ENCODE results near the gene ITGA3.

Gene ITGA3

DNA sequence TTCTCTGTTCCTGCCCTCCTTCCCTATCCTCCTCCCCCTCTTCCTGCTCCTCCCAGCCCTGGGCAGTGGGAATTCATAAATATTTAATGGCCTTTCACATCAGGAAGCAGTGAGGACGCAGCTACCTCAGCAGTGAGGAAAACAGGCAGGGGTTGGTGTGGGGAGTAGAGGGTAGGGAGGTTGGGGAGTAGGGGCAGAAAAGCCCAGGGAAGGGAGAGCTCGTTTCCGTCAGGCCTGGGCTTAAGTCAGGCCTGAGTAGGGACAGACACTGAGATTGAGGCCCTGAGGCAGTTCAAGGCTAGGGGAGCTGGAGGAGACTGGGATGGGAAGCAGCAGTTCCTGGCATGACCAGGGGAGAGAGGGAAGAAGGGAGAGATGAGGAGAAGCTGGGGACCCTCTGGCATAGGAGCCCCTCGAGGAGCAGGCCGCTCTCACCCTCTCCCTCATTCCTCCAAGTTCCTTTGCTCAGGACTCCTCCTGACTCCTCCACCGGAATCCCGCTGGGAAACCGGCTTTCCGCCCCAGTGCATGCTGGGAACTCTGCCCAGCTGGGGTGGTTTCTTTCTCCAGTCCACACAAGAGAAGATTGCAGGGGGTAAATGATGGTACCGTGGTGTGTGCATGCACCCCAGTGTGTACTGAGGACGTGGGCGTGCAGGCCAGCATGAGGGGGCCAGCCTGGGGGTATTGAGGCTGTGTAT, 67.9 kb downstream of the ITGA3 start:
- in situ Hi-C loops (cut with HindIII; ENCODE audit: low sequenced_read_pairs), result no loop called here

GRCh38 chr17:50125420-50125997, 69.6 kb downstream of the ITGA3 start:
- in situ Hi-C loops (cut with HindIII; ENCODE audit: low sequenced_read_pairs), result no loop called here

DNA sequence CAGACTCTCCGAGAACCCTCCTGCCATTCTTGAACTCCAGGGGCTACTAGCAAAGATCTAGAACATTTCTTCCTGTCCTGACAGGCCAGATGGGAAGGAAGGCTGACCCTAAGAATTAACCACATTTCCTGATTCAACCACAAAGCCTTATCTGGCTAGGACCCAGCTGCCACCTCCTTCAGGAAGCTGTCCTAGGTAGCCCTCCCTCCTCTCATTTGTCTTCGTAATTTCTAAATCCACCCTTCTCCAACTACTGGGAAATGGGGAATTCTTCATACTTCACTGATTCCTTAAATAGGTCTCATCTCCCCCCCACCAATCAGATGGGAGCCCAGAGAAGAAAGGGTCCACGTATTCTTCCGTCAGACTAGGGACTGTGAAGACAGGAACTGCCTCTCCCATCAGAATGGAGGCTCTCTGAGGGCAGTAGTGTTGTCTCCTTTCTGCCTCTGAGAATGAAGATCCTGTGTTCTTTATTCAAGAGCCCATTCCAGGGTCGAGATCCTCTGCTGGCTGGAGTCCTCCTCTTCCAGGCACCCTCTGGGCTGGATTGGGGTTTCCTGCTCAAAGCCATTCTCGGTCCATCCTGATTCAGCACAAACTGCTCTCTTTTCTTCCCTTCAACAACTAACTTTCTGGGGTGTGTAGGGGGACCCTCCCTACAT, 71.9 kb downstream of the ITGA3 start:
- in situ Hi-C loops (cut with HindIII; ENCODE audit: low sequenced_read_pairs), result no loop called here

GRCh38 chr17:50128441-50129352, 72.8 kb downstream of the ITGA3 start:
- in situ Hi-C loops (cut with HindIII; ENCODE audit: low sequenced_read_pairs), result no loop called here

DNA sequence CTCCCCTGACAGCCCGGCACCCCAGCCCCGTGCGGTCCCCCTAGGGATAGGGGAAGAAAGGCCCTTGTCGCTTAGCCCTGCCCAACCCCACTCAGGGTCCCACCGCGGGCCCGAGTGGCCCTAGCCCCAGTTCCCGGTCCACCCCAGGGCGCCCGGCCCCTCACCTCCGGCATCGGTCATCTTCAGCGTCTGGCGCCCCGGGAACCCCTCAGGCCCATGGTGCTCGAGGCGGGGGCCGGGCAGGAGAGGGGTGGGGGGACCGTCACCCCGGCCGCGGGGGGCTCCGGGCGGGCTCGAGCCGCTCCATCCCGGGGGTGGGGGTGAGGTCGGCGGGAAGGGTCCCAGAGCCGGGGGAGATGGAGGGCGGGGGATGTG, 73.4 kb downstream of the ITGA3 start:
- in situ Hi-C loops (cut with HindIII; ENCODE audit: low sequenced_read_pairs), result no loop called here

- in situ Hi-C loops (cut with HindIII; ENCODE audit: low sequenced_read_pairs), result loop anchor here (5.0 kb wide), 1 partner anchor 53 kb away; no protein-coding TSS in a partner anchor
Observed at GRCh38 chr17:50129728-50130558, 74.0 kb downstream of the ITGA3 start, which contains the start of gene SAMD14. SAMD14 (minus strand) TSS chr17:50130160; CDS start chr17:50124959, 5,201 bp downstream.

DNA sequence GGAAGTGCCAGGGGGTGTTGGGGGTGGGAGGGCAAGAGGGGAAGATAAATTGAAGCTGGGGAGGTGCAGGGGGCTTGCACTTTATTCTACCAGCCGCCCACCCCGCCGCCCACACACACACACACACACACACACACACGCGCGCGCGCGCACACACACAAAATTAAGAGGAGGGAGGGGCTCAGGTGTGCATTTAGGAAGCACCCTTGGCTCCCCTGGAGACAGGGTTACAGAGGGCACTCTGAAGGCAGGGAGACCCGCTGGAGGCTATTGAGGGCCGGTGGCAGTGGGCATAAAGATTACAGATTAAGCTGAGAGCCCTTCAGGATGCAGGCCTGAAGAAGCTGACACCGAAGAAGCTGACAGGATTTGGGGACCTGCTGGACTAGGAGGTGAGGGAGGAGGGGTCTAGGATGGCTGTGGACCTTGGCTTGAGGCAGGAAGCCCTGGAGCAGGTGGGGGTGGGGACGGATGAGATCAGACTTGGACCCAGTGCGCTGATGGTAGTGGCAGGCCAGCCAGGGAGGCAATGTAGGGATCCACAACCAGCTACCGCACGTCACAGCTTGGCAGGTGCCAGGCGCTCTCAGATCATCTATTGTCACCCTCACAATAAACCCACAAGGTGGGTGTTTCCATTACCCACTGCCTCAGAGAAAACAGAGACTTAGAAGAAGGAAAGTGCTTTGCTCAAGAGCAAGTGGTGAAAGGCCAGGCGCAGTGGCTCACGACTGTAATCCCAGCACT, 74.8 kb downstream of the ITGA3 start:
- in situ Hi-C loops (cut with HindIII; ENCODE audit: low sequenced_read_pairs), result loop anchor here (5.0 kb wide), 1 partner anchor 53 kb away; no protein-coding TSS in a partner anchor

- in situ Hi-C loops (cut with HindIII; ENCODE audit: low sequenced_read_pairs), result loop anchor here (5.0 kb wide), 1 partner anchor 55 kb away; no protein-coding TSS in a partner anchor
Observed at GRCh38 chr17:50132104-50132794, 76.3 kb downstream of the ITGA3 start.

- in situ Hi-C loops (cut with HindIII; ENCODE audit: low sequenced_read_pairs), result loop anchor here (5.0 kb wide), 1 partner anchor 56 kb away; no protein-coding TSS in a partner anchor
Observed at GRCh38 chr17:50133028-50133768, 77.3 kb downstream of the ITGA3 start.

GRCh38 chr17:50133769-50134099, 77.8 kb downstream of the ITGA3 start:
- in situ Hi-C loops (cut with HindIII; ENCODE audit: low sequenced_read_pairs), result loop anchor here (5.0 kb wide), 1 partner anchor 56 kb away; no protein-coding TSS in a partner anchor

GRCh38 chr17:50134206-50135110, 78.5 kb downstream of the ITGA3 start:
- in situ Hi-C loops (cut with HindIII; ENCODE audit: low sequenced_read_pairs), result loop anchor here (5.0 kb wide), 1 partner anchor 57 kb away; no protein-coding TSS in a partner anchor

- in situ Hi-C loops (cut with HindIII; ENCODE audit: low sequenced_read_pairs), result no loop called here
Observed at GRCh38 chr17:50135316-50136095, 79.6 kb downstream of the ITGA3 start.

GRCh38 chr17:50136096-50136687, 80.3 kb downstream of the ITGA3 start:
- in situ Hi-C loops (cut with HindIII; ENCODE audit: low sequenced_read_pairs), result no loop called here

- in situ Hi-C loops (cut with HindIII; ENCODE audit: low sequenced_read_pairs), result no loop called here
Observed at GRCh38 chr17:50137042-50137441, 81.1 kb downstream of the ITGA3 start.

GRCh38 chr17:50139185-50139783, 83.4 kb downstream of the ITGA3 start:
- in situ Hi-C loops (cut with HindIII; ENCODE audit: low sequenced_read_pairs), result no loop called here
